HFFc6 (cell line): ENCODE data around the gene PYGB. TPM values are rescaled to one million over a fixed set of nuclear protein-coding genes. Genes with fewer than 3 reads are reported as not detected.

Experiments
- DNase-seq: peaks from one replicate; pipeline ENCODE4 v3.0.0-alpha.2; 2018
- H3K27ac Mint-ChIP-seq: 2 replicates; pipeline ENCODE4 v1.8.0; 2020; ENCODE audit warnings: mild to moderate bottlenecking, mixed read lengths
- H3K27me3 Mint-ChIP-seq: 2 replicates; pipeline ENCODE4 v1.8.0; 2021; ENCODE audit warnings: mild to moderate bottlenecking, moderate library complexity, mixed read lengths; ENCODE audit not compliant: insufficient read depth
- H3K36me3 Mint-ChIP-seq: 2 replicates; pipeline ENCODE4 v1.8.0; 2021; ENCODE audit warnings: low read depth, mixed read lengths
- H3K4me1 Mint-ChIP-seq: 2 replicates; pipeline ENCODE4 v1.8.0; 2020; ENCODE audit warnings: low read depth, mixed read lengths
- H3K4me3 Mint-ChIP-seq: 2 replicates; pipeline ENCODE4 v1.8.0; 2020; ENCODE audit warnings: mild to moderate bottlenecking, moderate library complexity, mixed read lengths
- H3K9me3 Mint-ChIP-seq: 2 replicates; pipeline ENCODE4 v1.8.0; 2020; ENCODE audit warnings: mild to moderate bottlenecking, mixed read lengths
- total RNA-seq, 6 experiments: library from RNA; stranded (reverse); fragmentation: NEBNext Ultra II Directional; extraction: Animal tissue kit (Norgen Biotek cat#: 25700); gene quantifications; 2 replicates in 1 of 6; 3 replicates in 5 of 6; pipeline ENCODE4 v1.2.3, GENCODE V29; 2021
- TF ChIP-seq, protein P1 (sequence below): fragments of 200-600 bp; sonication (generic); IDR thresholded peaks from 2 replicates; pipeline ENCODE4 v1.5.0; 2021; ENCODE audit warnings: antibody characterized with exemption, mild to moderate bottlenecking

PYGB gene
- total RNA-seq, 6 experiments from 2014 or later, result 65.4 to 75.6 (median 70.2) TPM

DNA sequence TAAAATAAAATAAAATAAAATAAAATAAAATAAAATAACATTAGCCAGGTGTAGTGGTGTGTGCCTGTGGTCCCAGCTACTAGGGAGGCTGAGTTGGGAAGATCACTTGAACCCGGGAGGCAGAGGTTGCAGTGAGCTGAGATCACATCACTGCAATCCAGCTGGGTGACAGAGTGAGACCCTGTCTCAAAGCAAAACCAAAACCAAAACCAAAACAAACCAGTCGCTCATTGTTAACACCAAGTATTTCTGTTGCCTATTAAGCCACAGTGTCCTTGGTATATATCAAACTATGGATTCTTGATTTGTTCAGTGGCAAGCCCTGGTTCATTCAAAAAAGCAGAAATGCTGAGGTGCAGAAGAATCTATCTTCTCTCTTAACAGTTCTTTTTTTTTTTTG lies 65.7 kb downstream of the PYGB start:
- H3K4me1 Mint-ChIP-seq, result peaks cover 52% of the 10 kb centered on the region
- H3K36me3 Mint-ChIP-seq, result peaks cover 5% of the 10 kb centered on the region; the same call in 1 of the 2 replicates
- TF ChIP-seq, protein P1, sequence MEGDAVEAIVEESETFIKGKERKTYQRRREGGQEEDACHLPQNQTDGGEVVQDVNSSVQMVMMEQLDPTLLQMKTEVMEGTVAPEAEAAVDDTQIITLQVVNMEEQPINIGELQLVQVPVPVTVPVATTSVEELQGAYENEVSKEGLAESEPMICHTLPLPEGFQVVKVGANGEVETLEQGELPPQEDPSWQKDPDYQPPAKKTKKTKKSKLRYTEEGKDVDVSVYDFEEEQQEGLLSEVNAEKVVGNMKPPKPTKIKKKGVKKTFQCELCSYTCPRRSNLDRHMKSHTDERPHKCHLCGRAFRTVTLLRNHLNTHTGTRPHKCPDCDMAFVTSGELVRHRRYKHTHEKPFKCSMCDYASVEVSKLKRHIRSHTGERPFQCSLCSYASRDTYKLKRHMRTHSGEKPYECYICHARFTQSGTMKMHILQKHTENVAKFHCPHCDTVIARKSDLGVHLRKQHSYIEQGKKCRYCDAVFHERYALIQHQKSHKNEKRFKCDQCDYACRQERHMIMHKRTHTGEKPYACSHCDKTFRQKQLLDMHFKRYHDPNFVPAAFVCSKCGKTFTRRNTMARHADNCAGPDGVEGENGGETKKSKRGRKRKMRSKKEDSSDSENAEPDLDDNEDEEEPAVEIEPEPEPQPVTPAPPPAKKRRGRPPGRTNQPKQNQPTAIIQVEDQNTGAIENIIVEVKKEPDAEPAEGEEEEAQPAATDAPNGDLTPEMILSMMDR, result no peak
- DNase-seq, result no peak
- peaks cover 5% of the 10 kb centered on the region for H3K27me3 Mint-ChIP-seq
- no peak overlapping the region for H3K27ac Mint-ChIP-seq
- H3K9me3 Mint-ChIP-seq, result no peaks in the 10 kb centered on the region
- no peak overlapping the region for H3K4me3 Mint-ChIP-seq

DNA sequence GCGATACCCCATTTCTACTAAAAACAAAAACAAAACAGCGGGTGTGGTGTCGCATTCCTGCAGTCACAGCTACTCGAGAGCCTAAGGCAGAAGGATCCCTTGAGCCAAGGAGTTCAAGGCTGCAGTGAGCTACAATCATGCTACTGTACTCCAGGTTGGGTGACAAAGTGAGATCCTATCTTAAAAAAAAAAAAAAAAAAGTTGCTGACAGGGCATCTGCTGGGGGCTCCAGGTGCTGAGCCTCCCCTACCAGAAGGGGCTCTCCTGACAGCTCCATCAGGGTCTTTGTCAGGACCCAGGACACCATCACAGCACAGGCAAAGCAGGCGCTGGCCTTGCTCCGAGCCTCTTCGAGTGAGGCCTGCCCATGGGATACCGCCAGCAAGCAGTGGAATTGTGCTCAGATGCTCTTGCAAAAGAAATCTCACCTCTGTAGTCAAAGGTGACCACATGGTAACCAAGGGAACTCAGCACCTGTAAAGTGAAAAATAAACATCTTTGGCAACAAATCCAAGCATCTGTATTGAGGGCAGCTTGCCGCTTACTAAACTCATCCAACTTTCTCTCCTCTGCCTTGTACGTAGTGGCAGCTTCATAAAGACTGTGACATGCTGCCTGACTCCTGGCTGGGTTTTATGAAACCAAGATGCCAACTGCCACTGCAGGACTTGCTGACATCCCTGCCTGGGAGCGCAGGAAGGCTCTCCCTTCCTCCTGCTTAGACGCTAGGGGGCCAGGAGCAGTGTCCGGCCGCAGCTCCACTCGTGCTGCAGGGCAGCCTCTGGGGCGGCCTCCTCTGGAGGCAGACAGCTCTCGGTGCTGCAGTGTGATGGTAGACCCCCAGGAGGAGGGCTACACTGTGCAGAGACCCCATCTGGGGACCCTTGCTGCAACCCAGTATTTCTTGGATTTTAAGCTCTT lies 66.9 kb downstream of the PYGB start:
- Mint-ChIP-seq H3K4me3 (peak overlapping the region; percentile 58; the same call in 1 of the 2 replicates), H3K27me3 (peaks cover 5% of the 10 kb centered on the region), H3K27ac (peak overlapping the region; percentile 87), H3K9me3 (no peaks in the 10 kb centered on the region), H3K36me3 (peaks cover 8% of the 10 kb centered on the region), H3K4me1 (peaks cover 41% of the 10 kb centered on the region)
- DNase-seq, result no peak
- TF ChIP-seq, protein P1, result no peak

DNA sequence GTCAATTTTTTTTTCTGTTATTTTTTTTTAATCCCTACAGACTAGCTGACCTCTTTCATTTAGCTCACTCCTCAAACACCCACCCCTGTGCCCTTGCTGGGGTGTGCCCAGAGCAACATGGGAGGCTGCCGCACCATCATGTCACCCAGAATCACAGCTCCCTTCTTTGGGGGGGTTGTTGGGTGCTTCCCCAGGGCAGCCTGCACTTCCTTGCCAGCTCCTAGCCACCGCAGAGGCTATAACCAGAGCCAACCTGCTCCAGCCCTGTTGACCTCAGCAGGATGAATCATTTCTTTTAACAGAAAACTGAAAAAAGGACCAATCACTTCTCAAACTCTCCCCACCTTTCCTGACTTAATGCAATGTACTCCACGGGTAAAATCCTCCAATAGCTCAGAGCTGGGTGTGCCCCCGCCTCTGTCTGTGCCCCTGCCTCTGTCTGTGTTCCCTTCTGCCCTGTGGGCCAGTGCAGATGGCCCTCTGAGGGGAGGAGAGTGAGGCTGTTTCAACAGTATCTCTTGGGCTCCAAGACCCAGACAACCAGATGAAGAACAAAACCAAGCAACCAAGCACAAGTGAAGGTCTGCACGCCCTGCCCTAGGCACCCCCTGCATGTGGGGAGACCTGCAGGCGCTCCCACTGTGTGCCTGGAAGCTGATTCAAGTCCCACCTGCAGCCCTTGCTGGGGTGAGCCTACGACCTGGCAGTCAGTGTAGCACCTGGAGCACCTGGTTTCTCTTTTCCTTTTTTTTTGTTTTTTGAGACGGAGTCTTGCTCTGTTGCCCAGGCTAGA lies 67.7 kb downstream of the PYGB start:
- peak; percentile 64 for DNase-seq

DNA sequence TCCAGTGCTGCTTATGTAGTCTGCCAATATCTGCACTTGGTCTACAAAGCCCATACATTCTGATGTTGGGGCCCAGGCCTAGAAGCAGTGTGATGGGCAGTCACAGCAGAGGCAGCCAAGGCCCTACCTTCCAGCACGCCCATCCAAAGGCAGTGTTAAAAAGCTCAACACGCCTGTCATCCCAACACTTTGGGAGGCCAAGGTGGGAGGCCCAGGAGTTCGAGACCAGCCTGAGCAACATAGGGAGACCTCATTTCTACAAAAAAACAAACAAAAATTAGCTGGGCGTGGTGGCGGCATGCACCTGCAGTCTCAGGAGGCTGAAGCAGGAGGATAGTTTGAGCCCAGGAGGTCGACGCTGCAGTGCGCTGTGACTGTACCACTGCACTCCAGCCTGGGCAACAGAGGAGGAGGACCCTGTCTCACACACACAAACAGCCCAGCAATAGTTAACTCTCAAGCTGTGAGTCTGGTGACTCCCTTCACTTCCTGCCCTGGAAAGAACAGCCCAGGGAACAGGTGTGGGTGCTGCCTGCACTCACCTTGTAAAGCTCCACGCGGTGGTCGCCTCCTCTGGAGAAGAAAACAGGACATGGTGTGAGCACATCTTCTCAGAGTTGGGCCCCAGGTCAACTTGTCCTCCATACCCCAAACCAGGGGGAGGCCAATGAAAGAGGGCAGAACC lies 68.8 kb downstream of the PYGB start:
- TF ChIP-seq, protein P1, result no peak

More for the DNA sequence above, 67.7 kb downstream of the PYGB start:
- TF ChIP-seq, protein P1, result no peak
- Mint-ChIP-seq H3K27me3 (peaks cover 3% of the 10 kb centered on the region), H3K27ac (peak overlapping the region; percentile 87), H3K36me3 (peaks cover 12% of the 10 kb centered on the region), H3K9me3 (no peaks in the 10 kb centered on the region), H3K4me1 (peaks cover 32% of the 10 kb centered on the region), H3K4me3 (peak overlapping the region; percentile 58)

More for the DNA sequence above, 68.8 kb downstream of the PYGB start:
- no peak overlapping the region; the same call in 1 of the 2 replicates for H3K27ac Mint-ChIP-seq
- no peak for DNase-seq
- no peak overlapping the region for H3K4me3 Mint-ChIP-seq
- peaks cover 3% of the 10 kb centered on the region for H3K27me3 Mint-ChIP-seq
- no peaks in the 10 kb centered on the region for H3K9me3 Mint-ChIP-seq
- H3K36me3 Mint-ChIP-seq, result peaks cover 15% of the 10 kb centered on the region
- peaks cover 25% of the 10 kb centered on the region for H3K4me1 Mint-ChIP-seq
